GM18511 (cell line): ENCODE measurements around the gene HCN2.
A peak's percentile ranks its signal among the peaks of the same experiment; 100 is the strongest.
"Not testable (repeated sequence)": the region's sequence is repeated elsewhere in the genome, so short reads cannot be mapped to it uniquely, and the experiment has no call there.

Source experiments
- ATAC-seq: cut with Tn5 transposase; IDR thresholded peaks from one replicate; pipeline ENCODE4 v1.9.1; 2021; ENCODE audit warnings: mild to moderate bottlenecking, moderate library complexity; ENCODE audit not compliant: unreplicated experiment

HCN2 gene

GRCh38 chr19:617551-618246 is 28.0 kb downstream of the HCN2 start:
- no peak for ATAC-seq

- ATAC-seq: no peak
Measured at GRCh38 chr19:618247-618619, 28.6 kb downstream of the HCN2 start.

- no peak for ATAC-seq
Measured at GRCh38 chr19:618674-619285, 29.1 kb downstream of the HCN2 start.

- ATAC-seq: no peak
Measured at GRCh38 chr19:619286-620002, 29.8 kb downstream of the HCN2 start.

- ATAC-seq: no peak
Measured at GRCh38 chr19:620166-620862, 30.6 kb downstream of the HCN2 start.

GRCh38 chr19:621191-621590 is 31.5 kb downstream of the HCN2 start:
- not testable (repeated sequence) for ATAC-seq

GRCh38 chr19:621819-622218 is 32.1 kb downstream of the HCN2 start:
- ATAC-seq: no peak

- no peak for ATAC-seq
Measured at GRCh38 chr19:622666-623065, 33.0 kb downstream of the HCN2 start.

- ATAC-seq: no peak
Measured at GRCh38 chr19:623175-623916, 33.7 kb downstream of the HCN2 start.

GRCh38 chr19:623974-624373 is 34.3 kb downstream of the HCN2 start:
- no peak for ATAC-seq

GRCh38 chr19:624433-625109 is 34.9 kb downstream of the HCN2 start:
- ATAC-seq: no peak

- no peak for ATAC-seq
Measured at GRCh38 chr19:625257-625656, 35.6 kb downstream of the HCN2 start.

GRCh38 chr19:626566-626965 is 36.9 kb downstream of the HCN2 start:
- not testable (repeated sequence) for ATAC-seq

GRCh38 chr19:628168-628567 is 38.5 kb downstream of the HCN2 start:
- no peak for ATAC-seq

GRCh38 chr19:629515-629914 is 39.8 kb downstream of the HCN2 start:
- not testable (repeated sequence) for ATAC-seq

- no peak for ATAC-seq
Measured at GRCh38 chr19:629961-630714, 40.5 kb downstream of the HCN2 start.

GRCh38 chr19:632579-633067 is 42.9 kb downstream of the HCN2 start:
- ATAC-seq: peak; percentile 22

GRCh38 chr19:633068-633785 is 43.5 kb downstream of the HCN2 start, which contains the start of gene POLRMT:
Gene POLRMT (minus strand): TSS chr19:633537. CDS start chr19:633512, 25 bp downstream.
- peak; percentile 90 for ATAC-seq
